Breast epithelium (tissue), 3 donors: ENCODE measurements around the gene WHRN.

ENCODE experiments used
- POLR2AphosphoS5 ChIP-seq, 3 donors: sonication (generic); formaldehyde crosslinking; IDR thresholded peaks; one replicate each; pipeline ENCODE4 v1.6.1; 2017; ENCODE audit warnings: antibody characterized with exemption in 3 of 3
- TF ChIP-seq, protein P1 (sequence below), 3 donors: fragments of 450-650 bp; IDR thresholded peaks; one replicate each; pipeline ENCODE4 v1.5.1; 2016 to 2017; ENCODE audit warnings: antibody characterized with exemption in 3 of 3, mild to moderate bottlenecking in 3 of 3, moderate library complexity in 3 of 3

DNA sequence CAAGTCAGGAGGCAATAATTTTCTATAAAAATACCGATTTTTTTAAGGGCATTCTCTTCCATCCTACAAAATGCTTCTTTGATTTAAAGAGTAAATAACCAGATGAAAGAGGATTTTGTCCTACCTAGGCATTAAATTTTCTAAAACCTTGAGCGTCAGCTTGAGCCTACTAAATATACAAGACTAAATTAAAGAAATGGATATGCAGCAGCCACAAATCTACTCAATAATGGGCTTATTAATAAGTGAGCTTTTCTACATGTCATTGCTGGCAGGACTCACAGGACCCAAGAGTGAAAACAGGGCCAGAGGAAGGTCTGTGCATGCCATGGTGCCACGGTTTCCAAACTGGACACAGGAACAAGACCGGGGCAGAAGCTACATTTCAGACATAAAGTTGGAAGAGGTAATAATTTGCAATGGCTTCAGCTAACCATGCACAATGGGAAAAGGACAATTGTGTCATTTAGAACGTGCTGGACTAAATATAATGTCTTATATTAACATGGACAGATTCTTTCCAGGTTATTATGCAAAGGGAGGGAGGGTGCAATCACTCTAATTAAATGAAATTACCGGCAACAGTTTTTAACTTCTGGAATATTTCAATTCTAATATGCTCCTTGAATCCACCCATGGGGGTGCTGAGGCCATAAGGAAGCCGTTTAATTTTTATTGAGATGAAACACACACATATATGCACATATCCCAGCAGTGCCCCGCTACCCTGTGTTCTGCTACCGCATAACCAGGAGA lies 5.2 kb downstream of the WHRN start:
- TF ChIP-seq POLR2AphosphoS5 (IDR thresholded peaks at IDR 0.05): no peak
- TF ChIP-seq, protein P1, sequence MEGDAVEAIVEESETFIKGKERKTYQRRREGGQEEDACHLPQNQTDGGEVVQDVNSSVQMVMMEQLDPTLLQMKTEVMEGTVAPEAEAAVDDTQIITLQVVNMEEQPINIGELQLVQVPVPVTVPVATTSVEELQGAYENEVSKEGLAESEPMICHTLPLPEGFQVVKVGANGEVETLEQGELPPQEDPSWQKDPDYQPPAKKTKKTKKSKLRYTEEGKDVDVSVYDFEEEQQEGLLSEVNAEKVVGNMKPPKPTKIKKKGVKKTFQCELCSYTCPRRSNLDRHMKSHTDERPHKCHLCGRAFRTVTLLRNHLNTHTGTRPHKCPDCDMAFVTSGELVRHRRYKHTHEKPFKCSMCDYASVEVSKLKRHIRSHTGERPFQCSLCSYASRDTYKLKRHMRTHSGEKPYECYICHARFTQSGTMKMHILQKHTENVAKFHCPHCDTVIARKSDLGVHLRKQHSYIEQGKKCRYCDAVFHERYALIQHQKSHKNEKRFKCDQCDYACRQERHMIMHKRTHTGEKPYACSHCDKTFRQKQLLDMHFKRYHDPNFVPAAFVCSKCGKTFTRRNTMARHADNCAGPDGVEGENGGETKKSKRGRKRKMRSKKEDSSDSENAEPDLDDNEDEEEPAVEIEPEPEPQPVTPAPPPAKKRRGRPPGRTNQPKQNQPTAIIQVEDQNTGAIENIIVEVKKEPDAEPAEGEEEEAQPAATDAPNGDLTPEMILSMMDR (IDR thresholded peaks at IDR 0.05): no peak
